Measurements from ENCODE around the gene NF2. TPM values are rescaled to one million over a fixed set of nuclear protein-coding genes. Genes with fewer than 3 reads are reported as not detected.

NF2 gene
- total and polyA plus RNA-seq, 11 donors, result 15.0 to 137 (median 52.1) TPM

GRCh38 chr22:29665486-29665885, 62.1 kb downstream of the NF2 start:
- no peak for TF ChIP-seq POLR2A (IDR thresholded peaks at IDR 0.05)
- no peak for TF ChIP-seq CTCF (IDR thresholded peaks at IDR 0.05)
- WGBS, 4 donors, result 95 to 97% (median 96%) methylated on average over 8 of the region's 8 CpGs
- Histone ChIP-seq H3K4me1 (no peaks in the 10 kb centered on the region), H3K27me3 (no peaks in the 10 kb centered on the region), H3K9me3 (no peaks in the 10 kb centered on the region), H3K27ac (no peak overlapping the region), H3K36me3 (peaks cover 0 to 98% (median 89%) of the 10 kb centered on the region in 9 donors), H3K4me3 (no peak overlapping the region)
- DNase-seq, result no peak
- intact Hi-C loops (cut with DNase I), result no loop called here
- ATAC-seq, result no peak

- H3K36me3 ChIP-seq, result peaks cover 0 to 97% (median 84%) of the 10 kb centered on the region in 9 donors
- TF ChIP-seq POLR2A (IDR thresholded peaks at IDR 0.05), result no peak
- no peak for TF ChIP-seq CTCF (IDR thresholded peaks at IDR 0.05)
- H3K27ac ChIP-seq, result no peak overlapping the region
- no peak overlapping the region for H3K4me3 ChIP-seq
- ATAC-seq, result no peak
- no peak for DNase-seq
- no peaks in the 10 kb centered on the region for H3K4me1 ChIP-seq
- H3K9me3 ChIP-seq, result no peaks in the 10 kb centered on the region
- WGBS, 4 donors, result 90 to 98% (median 96%) methylated on average over 4 of the region's 4 CpGs
- intact Hi-C loops (cut with DNase I), result no loop called here
- H3K27me3 ChIP-seq, result no peaks in the 10 kb centered on the region
Measured at GRCh38 chr22:29668673-29669072, 65.2 kb downstream of the NF2 start.

GRCh38 chr22:29670626-29671025, 67.2 kb downstream of the NF2 start:
- ATAC-seq (no peak), DNase-seq (no peak)
- H3K4me1 ChIP-seq, result no peaks in the 10 kb centered on the region
- peaks cover 0 to 98% (median 87%) of the 10 kb centered on the region in 9 donors for H3K36me3 ChIP-seq
- H3K27me3 ChIP-seq, result no peaks in the 10 kb centered on the region
- intact Hi-C loops (cut with DNase I), result no loop called here
- no peaks in the 10 kb centered on the region for H3K9me3 ChIP-seq
- WGBS, 4 donors, result 84 to 92% (median 86%) methylated on average over 3 of the region's 3 CpGs
- TF ChIP-seq POLR2A (IDR thresholded peaks at IDR 0.05) (no peak), CTCF (IDR thresholded peaks at IDR 0.05) (no peak)
- H3K4me3 ChIP-seq, result no peak overlapping the region
- no peak overlapping the region for H3K27ac ChIP-seq

GRCh38 chr22:29673361-29674066, 70.1 kb downstream of the NF2 start:
- intact Hi-C loops (cut with DNase I), result no loop called here
- no peak for DNase-seq

More at GRCh38 chr22:29673361-29674066, 70.1 kb downstream of the NF2 start:
- TF ChIP-seq POLR2A (IDR thresholded peaks at IDR 0.05) (no peak), CTCF (IDR thresholded peaks at IDR 0.05) (no peak)
- 84 to 93% (median 91%) methylated on average over 14 of the region's 14 CpGs for WGBS, 4 donors
- ATAC-seq, result no peak
- no peak overlapping the region for H3K27ac ChIP-seq
- peaks cover 0 to 99% (median 89%) of the 10 kb centered on the region in 9 donors for H3K36me3 ChIP-seq
- H3K4me3 ChIP-seq, result no peak overlapping the region
- H3K4me1 ChIP-seq, result no peaks in the 10 kb centered on the region
- H3K27me3 ChIP-seq, result no peaks in the 10 kb centered on the region
- no peaks in the 10 kb centered on the region for H3K9me3 ChIP-seq
